Lung (tissue), 12 donors: ENCODE results near the gene SHB. TPM values are rescaled to one million over a fixed set of nuclear protein-coding genes. Genes with fewer than 3 reads are reported as not detected.

Experiments used
- ATAC-seq: fragments of 200-7000 bp; cut with Tn5 transposase; one replicate; pipeline ENCODE4 v1.9.1; 2020; ENCODE audit warnings: moderate number of reproducible peaks; ENCODE audit not compliant: insufficient read depth, low FRiP score
- DNase-seq, 3 donors: peaks; one replicate each; pipeline ENCODE4 v3.0.0-alpha.2; 2013 to 2017
- H3K27ac ChIP-seq, 2 donors: one replicate each; pipeline ENCODE4 v1.5.1; 2013; ENCODE audit warnings: mild to moderate bottlenecking in 2 of 2, moderate library complexity in 2 of 2, control low read depth in 1 of 2, inconsistent platforms in 1 of 2, low read depth in 1 of 2, low read length in 1 of 2
- H3K27me3 ChIP-seq, 3 donors: one replicate each; pipeline ENCODE4 v1.5.1; 2013; ENCODE audit warnings: low read length in 2 of 3; ENCODE audit not compliant: control insufficient read depth in 3 of 3, insufficient read depth in 3 of 3
- H3K36me3 ChIP-seq, 4 donors: one replicate each; pipeline ENCODE4 v1.5.1; 2013; ENCODE audit warnings: low read length in 4 of 4, mild to moderate bottlenecking in 1 of 4, moderate library complexity in 1 of 4; ENCODE audit not compliant: control insufficient read depth in 4 of 4, insufficient read depth in 4 of 4
- H3K4me1 ChIP-seq, 5 donors: one replicate each; pipeline ENCODE4 v1.5.1; 2013; ENCODE audit warnings: low read length in 5 of 5, mild to moderate bottlenecking in 2 of 5, moderate library complexity in 1 of 5; ENCODE audit not compliant: control insufficient read depth in 5 of 5, insufficient read depth in 5 of 5
- H3K4me3 ChIP-seq: one replicate; pipeline ENCODE4 v1.5.1; 2013; ENCODE audit warnings: mild to moderate bottlenecking, control low read depth, moderate library complexity
- H3K9ac ChIP-seq, 2 donors: one replicate each; pipeline ENCODE4 v1.5.1; 2013; ENCODE audit warnings: low read length in 2 of 2, control low read depth in 1 of 2; ENCODE audit not compliant: insufficient read depth in 1 of 2
- H3K9me3 ChIP-seq, 4 donors: one replicate each; pipeline ENCODE4 v1.5.1; 2013; ENCODE audit warnings: low read length in 3 of 4, mild to moderate bottlenecking in 1 of 4, moderate library complexity in 1 of 4; ENCODE audit not compliant: control insufficient read depth in 4 of 4, insufficient read depth in 3 of 4
- CTCF ChIP-seq: IDR thresholded peaks from 2 replicates; pipeline ENCODE4 v1.5.1; 2012; ENCODE audit warnings: mild to moderate bottlenecking; ENCODE audit errors: control extremely low read depth, extremely low read depth
- WGBS, 2 donors: extraction: QIAGEN DNeasy Blood & Tissue Kit; methylation state at CpG; one replicate each; pipeline ENCODE4 v1.1.7; 2013; 5-methylcytosine and 5-hydroxymethylcytosine counted together
- polyA plus RNA-seq, 2 donors: library from polyadenylated mRNA; stranded (reverse); fragments of 200-250 nt; gene quantifications; one replicate each; pipeline ENCODE4 v1.2.1, GENCODE V29; 2013
- total RNA-seq, 2 donors: library from RNA; depleted of rRNA in 1 of 2; stranded (reverse); fragments of >200 nt in 1 of 2; gene quantifications; one replicate each; pipeline ENCODE4 v1.2.1, GENCODE V29; 2014 to 2021
- donor health status: control.
- donor health status: control.
- donor health status: Bipolar disorder and iron deficiency.
- donor health status: healthy.
- donor health status: DM: yes; HTN: yes; CAD: no.

Gene SHB
- total and polyA plus RNA-seq, 4 donors = 10.8 to 32.3 (median 14.4) TPM

GRCh38 chr9:37909326-37909725, 159.7 kb downstream of the SHB start:
- DNase-seq = no peak
- Histone ChIP-seq H3K4me1 (peaks cover 0 to 15% (median 7%) of the 10 kb centered on the region in 5 donors), H3K9me3 (no peaks in the 10 kb centered on the region), H3K27ac (peak overlapping the region in 1 of 2 donors; percentile 68), H3K4me3 (no peak overlapping the region), H3K36me3 (no peaks in the 10 kb centered on the region), H3K27me3 (no peaks in the 10 kb centered on the region), H3K9ac (no peak overlapping the region)
- no peak for ATAC-seq
- TF ChIP-seq CTCF = no peak
- 77 to 91% methylated on average over 3 of the region's 3 CpGs for WGBS, 2 donors

GRCh38 chr9:37908698-37909186, 160.3 kb downstream of the SHB start:
- H3K4me3 ChIP-seq = no peak overlapping the region
- peak overlapping the region in 1 of 2 donors; percentile 68 for H3K27ac ChIP-seq
- ATAC-seq (peak; percentile 23), DNase-seq (no peak)
- TF ChIP-seq CTCF = no peak
- no peak overlapping the region for H3K9ac ChIP-seq
- H3K4me1 ChIP-seq = peaks cover 0 to 11% (median 4%) of the 10 kb centered on the region in 5 donors
- H3K36me3 ChIP-seq = no peaks in the 10 kb centered on the region
- no peaks in the 10 kb centered on the region for H3K27me3 ChIP-seq
- no peaks in the 10 kb centered on the region for H3K9me3 ChIP-seq
- 35 to 52% methylated on average over 4 of the region's 4 CpGs for WGBS, 2 donors

- H3K27ac ChIP-seq = peak overlapping the region in 1 of 2 donors; percentile 55
- TF ChIP-seq CTCF = no peak
- WGBS, 2 donors = 41 to 71% methylated on average over 4 of the region's 4 CpGs
These were observed 160.7 kb downstream of the SHB start for GRCh38 chr9:37908283-37908682.

More at GRCh38 chr9:37908283-37908682, 160.7 kb downstream of the SHB start:
- ATAC-seq (no peak), DNase-seq (no peak)
- H3K9me3 ChIP-seq = no peaks in the 10 kb centered on the region
- no peak overlapping the region for H3K4me3 ChIP-seq
- no peaks in the 10 kb centered on the region for H3K36me3 ChIP-seq
- no peak overlapping the region for H3K9ac ChIP-seq
- H3K4me1 ChIP-seq = peaks cover 0 to 11% (median 3%) of the 10 kb centered on the region in 5 donors
- no peaks in the 10 kb centered on the region for H3K27me3 ChIP-seq
